Dermis blood vessel endothelial cell (primary cell): ENCODE measurements around the gene PRRG4. TPM values are rescaled to one million over a fixed set of nuclear protein-coding genes. Genes with fewer than 3 reads are reported as not detected.
"Not testable (repeated sequence)": the region's sequence is repeated elsewhere in the genome, so short reads cannot be mapped to it uniquely, and the experiment has no call there.

Experiments
- DNase-seq: peaks from one replicate; pipeline ENCODE4 v3.0.0; 2010
- total RNA-seq: library from RNA; depleted of rRNA; stranded (reverse); fragments of >200 nt; gene quantifications from 2 replicates; pipeline ENCODE4 v1.2.3, GENCODE V29; 2014

The PRRG4 gene
- total RNA-seq, 1 donor from 2014 or later = 1.2 TPM

- DNase-seq = not testable (repeated sequence)
Observed at GRCh38 chr11:32887707-32888383, 58.1 kb downstream of the PRRG4 start.

GRCh38 chr11:32888384-32888710, 58.6 kb downstream of the PRRG4 start:
- DNase-seq = not testable (repeated sequence)

GRCh38 chr11:32888805-32889204, 59.1 kb downstream of the PRRG4 start:
- DNase-seq = no peak

GRCh38 chr11:32890843-32891656, 61.3 kb downstream of the PRRG4 start:
- no peak for DNase-seq

GRCh38 chr11:32891657-32892354, 62.1 kb downstream of the PRRG4 start:
- peak; percentile 12 for DNase-seq

- DNase-seq = peak; percentile 71
Observed at GRCh38 chr11:32892355-32893092, 62.8 kb downstream of the PRRG4 start, which contains the start of gene QSER1. Gene QSER1, plus strand, starts transcription at chr11:32892811. Its CDS starts 315 bp downstream, at chr11:32893126.

GRCh38 chr11:32893093-32893342, 63.3 kb downstream of the PRRG4 start:
- no peak for DNase-seq

- DNase-seq = peak; percentile 68
Observed at GRCh38 chr11:32893343-32894148, 63.8 kb downstream of the PRRG4 start.

- peak; percentile 79 for DNase-seq
Observed at GRCh38 chr11:32894149-32894827, 64.6 kb downstream of the PRRG4 start.

GRCh38 chr11:32894921-32895320, 65.2 kb downstream of the PRRG4 start:
- DNase-seq = no peak

GRCh38 chr11:32895471-32895870, 65.7 kb downstream of the PRRG4 start:
- DNase-seq = no peak

- DNase-seq = no peak
Observed at GRCh38 chr11:32897103-32897502, 67.4 kb downstream of the PRRG4 start.

- no peak for DNase-seq
Observed at GRCh38 chr11:32899438-32899837, 69.7 kb downstream of the PRRG4 start.

- DNase-seq = no peak
Observed at GRCh38 chr11:32902089-32902665, 72.5 kb downstream of the PRRG4 start.

GRCh38 chr11:32905028-32905667, 75.4 kb downstream of the PRRG4 start:
- DNase-seq = no peak

Other genes starting within 250 kb of the PRRG4 start
- 633 and 662 TPM in 2 replicates for gene EIF3M, start 246.1 kb upstream of the PRRG4 start, total RNA-seq
- 0.09 TPM in 1 of 2 replicates, not detected in the other for gene CCDC73, start 35.3 kb upstream of the PRRG4 start, total RNA-seq
- 16.7 and 28.6 TPM in 2 replicates for gene QSER1, start 62.9 kb downstream of the PRRG4 start, total RNA-seq
- 0.17 and 0.37 TPM in 2 replicates for gene DEPDC7, start 186.0 kb downstream of the PRRG4 start, total RNA-seq
- 16.5 and 19.1 TPM in 2 replicates for gene TCP11L1, start 209.6 kb downstream of the PRRG4 start, total RNA-seq